ENCODE results near the gene PRKCE. TPM values are rescaled to one million over a fixed set of nuclear protein-coding genes. Genes with fewer than 3 reads are reported as not detected.

The PRKCE gene
- total and polyA plus RNA-seq, 2 of the 8 experiments (the other 6 are each of a cell fraction or from before 2014, with no cell fraction given) = 0.54 to 2.1 TPM

GRCh38 chr2:46216213-46216612 lies 564.7 kb downstream of the PRKCE start:
- 85% methylated on average over 1 of the region's 1 CpG; no CpG with 5 or more reads in 1 of the 2 experiments for WGBS, 2 experiments (ENCODE audit: extremely low coverage in 1 of 2, insufficient coverage in 1 of 2, insufficient read length in 1 of 2, insufficient replicate concordance in 2 of 2, low coverage in 1 of 2, low lambda C conversion rate in 2 of 2, missing lambda C conversion rate in 1 of 2)
- Histone ChIP-seq H3K4me2 (ENCODE audit: insufficient read depth in 1 of 2, low read depth in 2 of 2, low read length in 2 of 2) (no peak overlapping the region), H3K9me3 (ENCODE audit: insufficient read depth in 2 of 2, low read depth in 1 of 2, low read length in 1 of 2) (peaks cover 6 to 8% of the 10 kb centered on the region in 2 experiments; a peak in 3 of 4 replicates), H3K27me3 (replicated peaks in 1 of 4; ENCODE audit: control insufficient read depth in 3 of 4, extremely low read depth in 1 of 4, insufficient read depth in 3 of 4, low read length in 3 of 4) (no peaks in the 10 kb centered on the region), H3K27ac (ENCODE audit: low read depth, low read length) (no peak overlapping the region), H2BK20ac (ENCODE audit: low read length) (no peak overlapping the region), H4K91ac (replicated peaks; ENCODE audit: insufficient read length, low read length) (no peak overlapping the region), H3K79me2 (ENCODE audit: control insufficient read depth in 1 of 2, insufficient read depth in 2 of 2, low read length in 2 of 2) (no peaks in the 10 kb centered on the region), H2AK5ac (ENCODE audit: low read depth, low read length) (no peak overlapping the region), H3K4me3 (ENCODE audit: extremely low read depth in 1 of 4, insufficient read depth in 2 of 4, low read depth in 3 of 4, low read length in 4 of 4) (no peak overlapping the region), H2BK15ac (ENCODE audit: low read length) (no peak overlapping the region), H4K8ac (ENCODE audit: extremely low read depth, insufficient read depth, low read length) (no peak overlapping the region), H2AFZ (ENCODE audit: low read length) (no peak overlapping the region), H3K56ac (replicated peaks; ENCODE audit: insufficient read length, low read depth, low read length) (no peak overlapping the region), H4K5ac (ENCODE audit: insufficient read length, low read depth, low read length) (no peak overlapping the region), H4K20me1 (replicated peaks in 1 of 2; ENCODE audit: control insufficient read depth in 1 of 2, insufficient read depth in 2 of 2, low read length in 2 of 2) (no peaks in the 10 kb centered on the region), H3K4me1 (replicated peaks in 1 of 4; ENCODE audit: control insufficient read depth in 3 of 4, insufficient read depth in 4 of 4, low read length in 3 of 4) (no peaks in the 10 kb centered on the region), H3K4ac (replicated peaks; ENCODE audit: insufficient read length, low read depth, low read length) (no peak overlapping the region), H3K18ac (ENCODE audit: extremely low read depth, low read length) (no peak overlapping the region), H3K23me2 (ENCODE audit: low read depth, low read length) (no peaks in the 10 kb centered on the region; the same call in 1 of the 2 replicates), H2BK5ac (ENCODE audit: low read depth, low read length) (no peak overlapping the region), H2BK120ac (replicated peaks; ENCODE audit: low read depth, low read length) (no peak overlapping the region), H3K36me3 (ENCODE audit: control insufficient read depth in 2 of 4, insufficient read depth in 4 of 4, low read length in 3 of 4) (no peaks in the 10 kb centered on the region), H3K23ac (ENCODE audit: insufficient read length) (no peak overlapping the region), H3K9ac (replicated peaks in 1 of 4; ENCODE audit: extremely low read depth in 1 of 4, low read depth in 3 of 4, low read length in 3 of 4) (no peak overlapping the region), H2BK12ac (ENCODE audit: low read depth, low read length) (no peak overlapping the region), H3K14ac (ENCODE audit: insufficient read length) (no peak overlapping the region), H3K79me1 (ENCODE audit: low read depth, low read length) (no peaks in the 10 kb centered on the region)
- FAIRE-seq (no peak), DNase-seq (ENCODE audit: low read depth in 1 of 2, low spot score in 2 of 2) (no peak)
- POLR2A ChIA-PET (ENCODE audit: partially characterized antibody) = no interaction called here
- CTCF ChIA-PET (ENCODE audit: partially characterized antibody) = interaction anchor here (1.7 kb wide), 1 partner anchor 14 kb away, joined by 4 read pairs; no protein-coding TSS in a partner anchor
- no peak for TF ChIP-seq SIRT6 (IDR thresholded peaks at IDR 0.05; ENCODE audit: low read length)
- no peak for TF ChIP-seq POLR2AphosphoS5 (IDR thresholded peaks at IDR 0.05; ENCODE audit: low read depth, low read length)
- TF ChIP-seq SP4 (IDR thresholded peaks at IDR 0.05; ENCODE audit: low read length) = no peak
- no peak for TF ChIP-seq CREB1 (IDR thresholded peaks at IDR 0.05)
- TF ChIP-seq POU5F1 (IDR thresholded peaks at IDR 0.05; ENCODE audit: low read depth, low read length) = no peak
- no peak for TF ChIP-seq BACH1 (IDR thresholded peaks at IDR 0.05; ENCODE audit: low read length)
- TF ChIP-seq NRF1 (IDR thresholded peaks at IDR 0.05; ENCODE audit: low read depth, low read length) = no peak
- TF ChIP-seq, protein P1, sequence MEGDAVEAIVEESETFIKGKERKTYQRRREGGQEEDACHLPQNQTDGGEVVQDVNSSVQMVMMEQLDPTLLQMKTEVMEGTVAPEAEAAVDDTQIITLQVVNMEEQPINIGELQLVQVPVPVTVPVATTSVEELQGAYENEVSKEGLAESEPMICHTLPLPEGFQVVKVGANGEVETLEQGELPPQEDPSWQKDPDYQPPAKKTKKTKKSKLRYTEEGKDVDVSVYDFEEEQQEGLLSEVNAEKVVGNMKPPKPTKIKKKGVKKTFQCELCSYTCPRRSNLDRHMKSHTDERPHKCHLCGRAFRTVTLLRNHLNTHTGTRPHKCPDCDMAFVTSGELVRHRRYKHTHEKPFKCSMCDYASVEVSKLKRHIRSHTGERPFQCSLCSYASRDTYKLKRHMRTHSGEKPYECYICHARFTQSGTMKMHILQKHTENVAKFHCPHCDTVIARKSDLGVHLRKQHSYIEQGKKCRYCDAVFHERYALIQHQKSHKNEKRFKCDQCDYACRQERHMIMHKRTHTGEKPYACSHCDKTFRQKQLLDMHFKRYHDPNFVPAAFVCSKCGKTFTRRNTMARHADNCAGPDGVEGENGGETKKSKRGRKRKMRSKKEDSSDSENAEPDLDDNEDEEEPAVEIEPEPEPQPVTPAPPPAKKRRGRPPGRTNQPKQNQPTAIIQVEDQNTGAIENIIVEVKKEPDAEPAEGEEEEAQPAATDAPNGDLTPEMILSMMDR (IDR thresholded peaks at IDR 0.05; ENCODE audit: control extremely low read depth in 1 of 3, insufficient read depth in 1 of 3, low read depth in 1 of 3, low read length in 3 of 3) = no peak
- no peak for TF ChIP-seq MAFK (IDR thresholded peaks at IDR 0.05; ENCODE audit: low read depth, low read length)
- TF ChIP-seq RBBP5 (IDR thresholded peaks at IDR 0.05; ENCODE audit: borderline replicate concordance, low read depth, low read length) = no peak
